ENCODE measurements around the gene ATP6V0C. TPM values are rescaled to one million over a fixed set of nuclear protein-coding genes. Genes with fewer than 3 reads are reported as not detected.

ATP6V0C gene
- total and polyA plus RNA-seq, 2 of the 8 experiments (the other 6 are each of a cell fraction or from before 2014, with no cell fraction given), result 125 to 176 TPM

DNA sequence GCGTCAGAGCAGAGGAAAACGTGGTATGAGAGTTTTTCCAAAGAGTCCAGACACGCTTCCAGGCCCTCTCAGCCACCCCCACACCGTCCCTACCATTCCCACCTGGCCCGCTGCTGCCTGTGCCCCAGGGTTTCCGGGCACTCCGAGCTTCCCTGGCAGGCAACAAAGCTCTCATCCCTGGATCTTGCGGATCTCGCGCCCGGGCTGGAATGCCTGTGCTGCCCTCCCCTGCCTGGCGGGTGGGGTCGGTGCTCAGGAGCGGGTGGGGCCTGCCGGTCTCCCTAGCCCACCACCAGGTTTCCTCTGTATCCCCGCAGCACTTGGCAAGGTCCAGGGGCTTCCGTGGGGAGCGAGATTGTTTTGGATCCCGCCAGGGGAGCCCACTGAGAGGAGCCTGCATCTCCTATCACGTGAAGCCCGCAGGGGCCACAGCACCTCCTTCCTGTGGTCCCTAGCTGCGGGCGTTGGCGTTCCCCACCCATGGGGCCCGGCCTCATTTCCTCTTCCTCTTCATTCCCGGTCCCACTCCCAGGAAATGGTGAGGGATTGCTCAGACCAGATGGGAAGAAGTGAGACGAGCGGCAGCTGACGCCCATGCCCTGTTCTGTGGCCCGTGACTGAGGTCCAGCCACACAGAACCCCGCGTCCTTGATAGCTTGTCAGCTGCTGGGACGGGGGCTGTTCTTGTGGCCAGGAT is 27.8 kb upstream of the ATP6V0C start (continued):
- TF ChIP-seq, protein P1, sequence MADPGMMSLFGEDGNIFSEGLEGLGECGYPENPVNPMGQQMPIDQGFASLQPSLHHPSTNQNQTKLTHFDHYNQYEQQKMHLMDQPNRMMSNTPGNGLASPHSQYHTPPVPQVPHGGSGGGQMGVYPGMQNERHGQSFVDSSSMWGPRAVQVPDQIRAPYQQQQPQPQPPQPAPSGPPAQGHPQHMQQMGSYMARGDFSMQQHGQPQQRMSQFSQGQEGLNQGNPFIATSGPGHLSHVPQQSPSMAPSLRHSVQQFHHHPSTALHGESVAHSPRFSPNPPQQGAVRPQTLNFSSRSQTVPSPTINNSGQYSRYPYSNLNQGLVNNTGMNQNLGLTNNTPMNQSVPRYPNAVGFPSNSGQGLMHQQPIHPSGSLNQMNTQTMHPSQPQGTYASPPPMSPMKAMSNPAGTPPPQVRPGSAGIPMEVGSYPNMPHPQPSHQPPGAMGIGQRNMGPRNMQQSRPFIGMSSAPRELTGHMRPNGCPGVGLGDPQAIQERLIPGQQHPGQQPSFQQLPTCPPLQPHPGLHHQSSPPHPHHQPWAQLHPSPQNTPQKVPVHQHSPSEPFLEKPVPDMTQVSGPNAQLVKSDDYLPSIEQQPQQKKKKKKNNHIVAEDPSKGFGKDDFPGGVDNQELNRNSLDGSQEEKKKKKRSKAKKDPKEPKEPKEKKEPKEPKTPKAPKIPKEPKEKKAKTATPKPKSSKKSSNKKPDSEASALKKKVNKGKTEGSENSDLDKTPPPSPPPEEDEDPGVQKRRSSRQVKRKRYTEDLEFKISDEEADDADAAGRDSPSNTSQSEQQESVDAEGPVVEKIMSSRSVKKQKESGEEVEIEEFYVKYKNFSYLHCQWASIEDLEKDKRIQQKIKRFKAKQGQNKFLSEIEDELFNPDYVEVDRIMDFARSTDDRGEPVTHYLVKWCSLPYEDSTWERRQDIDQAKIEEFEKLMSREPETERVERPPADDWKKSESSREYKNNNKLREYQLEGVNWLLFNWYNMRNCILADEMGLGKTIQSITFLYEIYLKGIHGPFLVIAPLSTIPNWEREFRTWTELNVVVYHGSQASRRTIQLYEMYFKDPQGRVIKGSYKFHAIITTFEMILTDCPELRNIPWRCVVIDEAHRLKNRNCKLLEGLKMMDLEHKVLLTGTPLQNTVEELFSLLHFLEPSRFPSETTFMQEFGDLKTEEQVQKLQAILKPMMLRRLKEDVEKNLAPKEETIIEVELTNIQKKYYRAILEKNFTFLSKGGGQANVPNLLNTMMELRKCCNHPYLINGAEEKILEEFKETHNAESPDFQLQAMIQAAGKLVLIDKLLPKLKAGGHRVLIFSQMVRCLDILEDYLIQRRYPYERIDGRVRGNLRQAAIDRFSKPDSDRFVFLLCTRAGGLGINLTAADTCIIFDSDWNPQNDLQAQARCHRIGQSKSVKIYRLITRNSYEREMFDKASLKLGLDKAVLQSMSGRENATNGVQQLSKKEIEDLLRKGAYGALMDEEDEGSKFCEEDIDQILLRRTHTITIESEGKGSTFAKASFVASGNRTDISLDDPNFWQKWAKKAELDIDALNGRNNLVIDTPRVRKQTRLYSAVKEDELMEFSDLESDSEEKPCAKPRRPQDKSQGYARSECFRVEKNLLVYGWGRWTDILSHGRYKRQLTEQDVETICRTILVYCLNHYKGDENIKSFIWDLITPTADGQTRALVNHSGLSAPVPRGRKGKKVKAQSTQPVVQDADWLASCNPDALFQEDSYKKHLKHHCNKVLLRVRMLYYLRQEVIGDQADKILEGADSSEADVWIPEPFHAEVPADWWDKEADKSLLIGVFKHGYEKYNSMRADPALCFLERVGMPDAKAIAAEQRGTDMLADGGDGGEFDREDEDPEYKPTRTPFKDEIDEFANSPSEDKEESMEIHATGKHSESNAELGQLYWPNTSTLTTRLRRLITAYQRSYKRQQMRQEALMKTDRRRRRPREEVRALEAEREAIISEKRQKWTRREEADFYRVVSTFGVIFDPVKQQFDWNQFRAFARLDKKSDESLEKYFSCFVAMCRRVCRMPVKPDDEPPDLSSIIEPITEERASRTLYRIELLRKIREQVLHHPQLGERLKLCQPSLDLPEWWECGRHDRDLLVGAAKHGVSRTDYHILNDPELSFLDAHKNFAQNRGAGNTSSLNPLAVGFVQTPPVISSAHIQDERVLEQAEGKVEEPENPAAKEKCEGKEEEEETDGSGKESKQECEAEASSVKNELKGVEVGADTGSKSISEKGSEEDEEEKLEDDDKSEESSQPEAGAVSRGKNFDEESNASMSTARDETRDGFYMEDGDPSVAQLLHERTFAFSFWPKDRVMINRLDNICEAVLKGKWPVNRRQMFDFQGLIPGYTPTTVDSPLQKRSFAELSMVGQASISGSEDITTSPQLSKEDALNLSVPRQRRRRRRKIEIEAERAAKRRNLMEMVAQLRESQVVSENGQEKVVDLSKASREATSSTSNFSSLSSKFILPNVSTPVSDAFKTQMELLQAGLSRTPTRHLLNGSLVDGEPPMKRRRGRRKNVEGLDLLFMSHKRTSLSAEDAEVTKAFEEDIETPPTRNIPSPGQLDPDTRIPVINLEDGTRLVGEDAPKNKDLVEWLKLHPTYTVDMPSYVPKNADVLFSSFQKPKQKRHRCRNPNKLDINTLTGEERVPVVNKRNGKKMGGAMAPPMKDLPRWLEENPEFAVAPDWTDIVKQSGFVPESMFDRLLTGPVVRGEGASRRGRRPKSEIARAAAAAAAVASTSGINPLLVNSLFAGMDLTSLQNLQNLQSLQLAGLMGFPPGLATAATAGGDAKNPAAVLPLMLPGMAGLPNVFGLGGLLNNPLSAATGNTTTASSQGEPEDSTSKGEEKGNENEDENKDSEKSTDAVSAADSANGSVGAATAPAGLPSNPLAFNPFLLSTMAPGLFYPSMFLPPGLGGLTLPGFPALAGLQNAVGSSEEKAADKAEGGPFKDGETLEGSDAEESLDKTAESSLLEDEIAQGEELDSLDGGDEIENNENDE (IDR thresholded peaks at IDR 0.05; ENCODE audit: insufficient replicate concordance, low read length), result no peak
- TF ChIP-seq RNF2 (IDR thresholded peaks at IDR 0.05; ENCODE audit: borderline replicate concordance, low read depth, low read length, missing control alignments, poor library complexity, severe bottlenecking) (no peak), RFX5 (IDR thresholded peaks at IDR 0.05; ENCODE audit: borderline replicate concordance, low read depth, low read length) (no peak), SP1 (IDR thresholded peaks at IDR 0.05; ENCODE audit: low read depth, low read length) (no peak), SP4 (IDR thresholded peaks at IDR 0.05; ENCODE audit: low read length) (no peak), TBP (IDR thresholded peaks at IDR 0.05; ENCODE audit: low read depth, low read length) (no peak), PHF8 (conservative IDR thresholded peaks at IDR 0.05; ENCODE audit: low read depth, low read length) (no peak), RAD21 (IDR thresholded peaks at IDR 0.05 in 1 of 2, conservative IDR thresholded peaks at IDR 0.05 in 1 of 2; ENCODE audit: low read depth in 2 of 2, low read length in 2 of 2) (no peak)
- TF ChIP-seq, protein P2, sequence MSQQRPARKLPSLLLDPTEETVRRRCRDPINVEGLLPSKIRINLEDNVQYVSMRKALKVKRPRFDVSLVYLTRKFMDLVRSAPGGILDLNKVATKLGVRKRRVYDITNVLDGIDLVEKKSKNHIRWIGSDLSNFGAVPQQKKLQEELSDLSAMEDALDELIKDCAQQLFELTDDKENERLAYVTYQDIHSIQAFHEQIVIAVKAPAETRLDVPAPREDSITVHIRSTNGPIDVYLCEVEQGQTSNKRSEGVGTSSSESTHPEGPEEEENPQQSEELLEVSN (IDR thresholded peaks at IDR 0.05), result no peak

Data from H1 (cell line).